ENCODE data around the gene NUP37. TPM values are rescaled to one million over a fixed set of nuclear protein-coding genes. Genes with fewer than 3 reads are reported as not detected.

Gene NUP37
- total and polyA plus RNA-seq, 2 experiments from 2014 or later, result 68.7 to 79.4 TPM

GRCh38 chr12:102061560-102062418 lies 58.1 kb downstream of the NUP37 start, which contains the start of gene WASHC3:
WASHC3 (minus strand) TSS chr12:102061991; CDS start chr12:102061962, 29 bp downstream.
- DNase-seq (ENCODE audit: low spot score) (peak; percentile 98), ATAC-seq (peak; percentile 98)

More at GRCh38 chr12:102061560-102062418, 58.1 kb downstream of the NUP37 start, which contains the start of gene WASHC3:
- H3K79me2 ChIP-seq (replicated peaks; ENCODE audit: insufficient read depth), result no peaks in the 10 kb centered on the region
- peak within 1 kb of the TSS; percentile 91 for H2AFZ ChIP-seq
- Mint-ChIP-seq H3K36me3 (ENCODE audit: low read depth) (no peaks in the 10 kb centered on the region), H3K27me3 (ENCODE audit: insufficient read depth, low read depth, poor library complexity) (peaks cover 2% of the 10 kb centered on the region), H3K9me3 (no peaks in the 10 kb centered on the region), H3K4me3 (peak within 1 kb of the TSS; percentile 83), H3K4me1 (no peaks in the 10 kb centered on the region), H3K27ac (peak within 1 kb of the TSS; percentile 61)
- no peaks in the 10 kb centered on the region for H3K27me3 ChIP-seq (ENCODE audit: insufficient read depth)
- no peaks in the 10 kb centered on the region for H3K36me3 ChIP-seq (ENCODE audit: insufficient read depth)
- no peaks in the 10 kb centered on the region for H4K20me1 ChIP-seq (replicated peaks; ENCODE audit: insufficient read depth)
- peaks cover 5% of the 10 kb centered on the region; the same call in 1 of the 2 replicates for H3K4me1 ChIP-seq (ENCODE audit: insufficient read depth)
- H3F3A ChIP-seq (replicated peaks; ENCODE audit: low read depth), result no peaks in the 10 kb centered on the region
- H3K4me3 ChIP-seq, result peak within 1 kb of the TSS; percentile 68
- H3K9me2 ChIP-seq (ENCODE audit: insufficient read depth), result 0 out of 2 replicates have a peak, but pooled peaks cover 7% of the 10 kb centered on the region
- TF ChIP-seq ZNF462 (CRISPR knock-in tag; IDR thresholded peaks at IDR 0.05), result no peak
- no peak for TF ChIP-seq EZH2phosphoT487 (IDR thresholded peaks at IDR 0.05; ENCODE audit: unreplicated experiment)
- TF ChIP-seq JUNB (IDR thresholded peaks at IDR 0.05; ENCODE audit: unreplicated experiment), result no peak
- TF ChIP-seq ZNF331 (CRISPR knock-in tag; IDR thresholded peaks at IDR 0.05; ENCODE audit: low read depth), result no peak
- no peak for TF ChIP-seq EZH2 (IDR thresholded peaks at IDR 0.05; ENCODE audit: low read depth, unreplicated experiment)
- no peak for TF ChIP-seq STAT1 (IDR thresholded peaks at IDR 0.05; ENCODE audit: unreplicated experiment)
- peak; percentile 89 for TF ChIP-seq CREB1 (CRISPR knock-in tag; IDR thresholded peaks at IDR 0.05; ENCODE audit: low read depth)
- no peak for TF ChIP-seq REST (IDR thresholded peaks at IDR 0.05; ENCODE audit: unreplicated experiment)
- TF ChIP-seq NANOG (IDR thresholded peaks at IDR 0.05; ENCODE audit: borderline replicate concordance), result no peak
- TF ChIP-seq POLR2AphosphoS5 (IDR thresholded peaks at IDR 0.05; ENCODE audit: low read depth), result peak; percentile 62
- peak; percentile 84 for TF ChIP-seq ETS1 (IDR thresholded peaks at IDR 0.05)
- TF ChIP-seq CTCF (conservative IDR thresholded peaks at IDR 0.05; ENCODE audit: low read depth in 2 of 2), result no peak
- no peak for TF ChIP-seq ZNF114 (CRISPR knock-in tag; IDR thresholded peaks at IDR 0.05)
- H3K27ac ChIP-seq (ENCODE audit: low read depth), result no peak within 1 kb of the TSS
- H3K4me2 ChIP-seq, result peak within 1 kb of the TSS; percentile 86
